ENCODE results near the gene RESP18. TPM values are rescaled to one million over a fixed set of nuclear protein-coding genes. Genes with fewer than 3 reads are reported as not detected.

RESP18 gene
- not detected in 5 replicates for total RNA-seq (2022; extraction: Qiagen RNA extraction; ENCODE audit: low read depth)

GRCh38 chr2:219332542-219332941 lies at the start of gene RESP18:
RESP18 (minus strand) TSS chr2:219332744.

GRCh38 chr2:219309278-219309677 lies 23.3 kb downstream of the RESP18 start, which contains the start of gene PTPRN:
PTPRN (minus strand) TSS chr2:219309401; CDS start chr2:219309332, 69 bp downstream.

GRCh38 chr2:219279151-219279915 lies 53.2 kb downstream of the RESP18 start, which contains the start of gene DNAJB2:
DNAJB2 (plus strand) TSS chr2:219279366; CDS start chr2:219279834, 468 bp downstream.

Other genes starting within 250 kb of the RESP18 start
- gene NHEJ1, start 171.9 kb downstream of the RESP18 start, total RNA-seq (2022; extraction: Qiagen RNA extraction; ENCODE audit: low read depth): 14.2 to 16.2 TPM (median 15.2 TPM) in 5 replicates
- gene SLC23A3, start 162.7 kb downstream of the RESP18 start, total RNA-seq (2022; extraction: Qiagen RNA extraction; ENCODE audit: low read depth): 0.28 to 0.80 TPM (median 0.46 TPM) in 5 replicates
- gene CNPPD1, start 155.8 kb downstream of the RESP18 start, total RNA-seq (2022; extraction: Qiagen RNA extraction; ENCODE audit: low read depth): 32.1 to 55.5 TPM (median 46.5 TPM) in 5 replicates
- gene RETREG2, start 154.5 kb downstream of the RESP18 start, total RNA-seq (2022; extraction: Qiagen RNA extraction; ENCODE audit: low read depth): 53.9 to 88.2 TPM (median 84.2 TPM) in 5 replicates
- gene ZFAND2B, start 126.0 kb downstream of the RESP18 start, total RNA-seq (2022; extraction: Qiagen RNA extraction; ENCODE audit: low read depth): 12.4 to 25.5 TPM (median 20.6 TPM) in 5 replicates
- 23.6 to 35.5 TPM (median 32.1 TPM) in 5 replicates for gene ABCB6, start 113.8 kb downstream of the RESP18 start, total RNA-seq (2022; extraction: Qiagen RNA extraction; ENCODE audit: low read depth)
- gene ATG9A, start 103.1 kb downstream of the RESP18 start, total RNA-seq (2022; extraction: Qiagen RNA extraction; ENCODE audit: low read depth): 30.5 to 48.5 TPM (median 47.1 TPM) in 5 replicates
- gene ANKZF1, start 102.9 kb downstream of the RESP18 start, total RNA-seq (2022; extraction: Qiagen RNA extraction; ENCODE audit: low read depth): 16.7 to 21.8 TPM (median 20.0 TPM) in 5 replicates
- gene GLB1L, start 87.3 kb downstream of the RESP18 start, total RNA-seq (2022; extraction: Qiagen RNA extraction; ENCODE audit: low read depth): 5.3 to 9.7 TPM (median 6.5 TPM) in 5 replicates
- gene STK16, start 87.3 kb downstream of the RESP18 start, total RNA-seq (2022; extraction: Qiagen RNA extraction; ENCODE audit: low read depth): 23.4 to 34.2 TPM (median 27.8 TPM) in 5 replicates
- gene TUBA4B, start 79.5 kb downstream of the RESP18 start, total RNA-seq (2022; extraction: Qiagen RNA extraction; ENCODE audit: low read depth): 0.26 to 0.33 TPM (median 0.27 TPM) in 3 of 5 replicates, not detected in the others
- gene TUBA4A, start 78.8 kb downstream of the RESP18 start, total RNA-seq (2022; extraction: Qiagen RNA extraction; ENCODE audit: low read depth): 299 to 359 TPM (median 345 TPM) in 5 replicates
- gene DNAJB2, start 53.4 kb downstream of the RESP18 start, total RNA-seq (2022; extraction: Qiagen RNA extraction; ENCODE audit: low read depth): 28.6 to 57.4 TPM (median 45.2 TPM) in 5 replicates
- 1.1 to 1.8 TPM (median 1.4 TPM) in 5 replicates for gene PTPRN, start 23.3 kb downstream of the RESP18 start, total RNA-seq (2022; extraction: Qiagen RNA extraction; ENCODE audit: low read depth)
- gene DNPEP, start 55.2 kb upstream of the RESP18 start, total RNA-seq (2022; extraction: Qiagen RNA extraction; ENCODE audit: low read depth): 51.7 to 64.3 TPM (median 58.3 TPM) in 5 replicates
- gene DES, start 85.6 kb upstream of the RESP18 start, total RNA-seq (2022; extraction: Qiagen RNA extraction; ENCODE audit: low read depth): 0.18 to 0.51 TPM (median 0.40 TPM) in 3 of 5 replicates, not detected in the others
- 5.1 to 10.4 TPM (median 6.9 TPM) in 5 replicates for gene SPEG, start 102.1 kb upstream of the RESP18 start, total RNA-seq (2022; extraction: Qiagen RNA extraction; ENCODE audit: low read depth)
- 30.0 to 39.8 TPM (median 38.7 TPM) in 5 replicates for gene GMPPA, start 166.1 kb upstream of the RESP18 start, total RNA-seq (2022; extraction: Qiagen RNA extraction; ENCODE audit: low read depth)
- 0.08 to 0.17 TPM (median 0.09 TPM) in 4 of 5 replicates, not detected in the other for gene ASIC4, start 181.7 kb upstream of the RESP18 start, total RNA-seq (2022; extraction: Qiagen RNA extraction; ENCODE audit: low read depth)
- 12.5 to 32.0 TPM (median 29.8 TPM) in 5 replicates for gene CHPF, start 211.1 kb upstream of the RESP18 start, total RNA-seq (2022; extraction: Qiagen RNA extraction; ENCODE audit: low read depth)
- gene TMEM198, start 211.3 kb upstream of the RESP18 start, total RNA-seq (2022; extraction: Qiagen RNA extraction; ENCODE audit: low read depth): 0.71 to 1.6 TPM (median 1.2 TPM) in 5 replicates
- gene OBSL1, start 238.8 kb upstream of the RESP18 start, total RNA-seq (2022; extraction: Qiagen RNA extraction; ENCODE audit: low read depth): 13.6 to 26.1 TPM (median 21.3 TPM) in 5 replicates
- 0.19 to 0.74 TPM (median 0.49 TPM) in 5 replicates for gene INHA, start 239.6 kb upstream of the RESP18 start, total RNA-seq (2022; extraction: Qiagen RNA extraction; ENCODE audit: low read depth)

All from A549 treated with ZK216348 at 1 μM for 4 hours (cell line).